Ectodermal cell (in vitro differentiated cells): ENCODE results near the gene ANKRD44.

Experiments used
- H3K27ac ChIP-seq: 2 replicates; pipeline ENCODE4 v1.7.0; 2013; ENCODE audit warnings: mild to moderate bottlenecking, low read depth, low read length; ENCODE audit not compliant: insufficient read depth, poor library complexity, severe bottlenecking
- H3K27me3 ChIP-seq: 2 replicates; pipeline ENCODE4 v1.7.0; 2013; ENCODE audit warnings: mild to moderate bottlenecking, low read length; ENCODE audit not compliant: insufficient read depth, control insufficient read depth, poor library complexity, severe bottlenecking
- H3K36me3 ChIP-seq: one replicate; pipeline ENCODE4 v1.7.0; 2013; ENCODE audit warnings: low read length; ENCODE audit not compliant: control insufficient read depth, insufficient read depth
- H3K4me1 ChIP-seq: one replicate; pipeline ENCODE4 v1.7.0; 2013; ENCODE audit warnings: low read length; ENCODE audit not compliant: control insufficient read depth, insufficient read depth
- H3K4me3 ChIP-seq: 2 replicates; pipeline ENCODE4 v1.7.0; 2013; ENCODE audit warnings: low read depth, low read length, control low read depth; ENCODE audit not compliant: insufficient read depth
- H3K9me3 ChIP-seq: 2 replicates; pipeline ENCODE4 v1.7.0; 2013; ENCODE audit warnings: mild to moderate bottlenecking, low read length, moderate library complexity; ENCODE audit not compliant: control insufficient read depth
- WGBS, 2 experiments: methylation state at CpG; one replicate each; pipeline ENCODE4 v1.1.7; 2013; ENCODE audit warnings: missing lambda C conversion rate in 2 of 2; 5-methylcytosine and 5-hydroxymethylcytosine counted together

The ANKRD44 gene

GRCh38 chr2:197086500-197086899 lies 224.1 kb downstream of the ANKRD44 start:
- peaks cover 7% of the 10 kb centered on the region for H3K4me1 ChIP-seq
- no peaks in the 10 kb centered on the region for H3K9me3 ChIP-seq
- no peaks in the 10 kb centered on the region for H3K36me3 ChIP-seq
- H3K27me3 ChIP-seq: no peaks in the 10 kb centered on the region
- H3K27ac ChIP-seq: no peak overlapping the region
- 82 to 86% methylated on average over 3 of the region's 4 CpGs for WGBS, 2 experiments
- no peak overlapping the region for H3K4me3 ChIP-seq

DNA sequence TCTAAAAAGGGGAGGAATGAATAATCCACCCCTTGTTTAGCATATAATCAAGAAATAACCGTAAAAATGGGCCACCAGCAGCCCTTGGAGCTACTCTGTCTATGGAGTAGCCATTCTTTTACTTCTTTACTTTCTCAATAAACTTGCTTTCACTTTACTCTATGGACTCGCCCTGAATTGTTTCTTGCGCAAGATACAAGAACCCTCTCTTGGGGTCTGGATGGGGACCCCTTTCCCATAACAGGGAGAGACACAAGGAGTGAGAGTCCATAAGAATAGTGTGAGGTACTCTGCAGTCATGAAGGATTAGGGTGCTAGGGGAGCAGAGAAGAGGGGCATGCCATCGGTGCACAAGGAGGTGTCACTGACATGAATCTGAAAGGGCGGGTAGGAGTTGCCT lies 224.9 kb downstream of the ANKRD44 start:
- H3K27me3 ChIP-seq: no peaks in the 10 kb centered on the region
- no peak overlapping the region for H3K27ac ChIP-seq
- H3K36me3 ChIP-seq: no peaks in the 10 kb centered on the region
- WGBS, 2 experiments: 96 to 97% methylated on average over 5 of the region's 5 CpGs
- H3K9me3 ChIP-seq: no peaks in the 10 kb centered on the region
- H3K4me1 ChIP-seq: peaks cover 7% of the 10 kb centered on the region
- no peak overlapping the region for H3K4me3 ChIP-seq

- H3K9me3 ChIP-seq: no peaks in the 10 kb centered on the region
- 90 to 93% methylated on average over 4 of the region's 4 CpGs for WGBS, 2 experiments
- no peaks in the 10 kb centered on the region for H3K36me3 ChIP-seq
- H3K27ac ChIP-seq: no peak overlapping the region
- H3K4me3 ChIP-seq: no peak overlapping the region
- no peaks in the 10 kb centered on the region for H3K27me3 ChIP-seq
- peaks cover 6% of the 10 kb centered on the region for H3K4me1 ChIP-seq
Measured at GRCh38 chr2:197081294-197081693, 229.3 kb downstream of the ANKRD44 start.

- WGBS, 2 experiments: 82 to 83% methylated on average over 7 of the region's 7 CpGs
- H3K4me1 ChIP-seq: peaks cover 6% of the 10 kb centered on the region
- no peaks in the 10 kb centered on the region for H3K27me3 ChIP-seq
Measured at GRCh38 chr2:197080578-197081216, 229.9 kb downstream of the ANKRD44 start.

DNA sequence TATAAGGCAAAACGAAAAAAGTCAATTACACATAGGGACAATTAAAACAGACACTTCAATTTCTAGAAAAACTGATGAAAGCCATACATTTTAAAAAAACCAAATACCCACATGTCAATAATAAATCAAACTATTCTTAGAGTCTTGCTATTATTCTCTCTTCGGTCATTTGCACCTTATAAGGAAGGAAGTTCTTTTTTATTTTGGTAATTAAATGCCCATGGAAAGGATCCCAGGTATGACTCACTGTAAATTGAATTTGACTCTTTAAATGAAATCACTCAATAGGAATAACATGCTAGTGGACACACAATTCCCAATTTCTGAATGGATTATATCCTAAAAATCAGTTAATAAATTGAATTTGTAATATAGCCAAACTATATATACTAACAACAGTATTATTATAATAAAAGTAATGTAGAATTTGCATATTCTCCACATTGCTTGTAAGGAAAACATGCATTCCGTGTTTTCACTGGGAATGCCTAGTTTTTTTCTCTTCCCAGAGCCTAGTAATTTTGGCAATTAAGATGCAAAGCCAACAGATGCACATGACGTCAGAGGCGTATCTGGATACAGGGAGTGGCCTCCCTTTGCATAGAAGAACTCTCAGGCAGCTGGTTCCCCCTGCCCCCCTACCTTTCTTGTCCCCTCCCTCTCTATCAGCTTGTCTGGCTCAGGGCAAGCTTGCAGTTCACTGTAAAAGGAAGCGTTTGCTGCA lies 230.6 kb downstream of the ANKRD44 start:
- 77 to 80% methylated on average over 5 of the region's 6 CpGs for WGBS, 2 experiments
- Histone ChIP-seq H3K36me3 (no peaks in the 10 kb centered on the region), H3K27me3 (no peaks in the 10 kb centered on the region), H3K4me1 (peaks cover 6% of the 10 kb centered on the region), H3K27ac (no peak overlapping the region), H3K4me3 (no peak overlapping the region), H3K9me3 (no peaks in the 10 kb centered on the region)

More at GRCh38 chr2:197080578-197081216, 229.9 kb downstream of the ANKRD44 start:
- H3K36me3 ChIP-seq: no peaks in the 10 kb centered on the region
- H3K9me3 ChIP-seq: no peaks in the 10 kb centered on the region
- H3K27ac ChIP-seq: no peak overlapping the region
- no peak overlapping the region for H3K4me3 ChIP-seq

DNA sequence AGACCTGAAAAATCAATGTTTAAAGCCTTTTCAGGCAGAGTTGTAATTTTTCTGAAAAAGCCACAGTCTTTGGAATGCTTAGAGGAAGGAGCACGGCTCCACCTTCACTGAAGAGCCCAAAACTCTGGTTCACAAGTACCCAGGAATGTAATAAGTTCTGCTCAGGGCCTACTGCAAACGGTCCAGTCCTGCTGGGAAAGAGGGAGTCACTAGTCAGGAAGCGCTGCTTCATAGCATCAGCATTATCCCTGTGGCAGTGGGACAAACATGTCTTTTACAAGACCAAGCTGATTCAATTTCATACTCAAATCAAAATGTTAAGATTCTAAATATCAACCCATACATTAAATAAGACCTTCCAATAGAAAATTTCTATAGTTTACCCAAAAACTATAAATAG lies 231.2 kb downstream of the ANKRD44 start:
- H3K9me3 ChIP-seq: no peaks in the 10 kb centered on the region
- no peak overlapping the region for H3K4me3 ChIP-seq
- H3K36me3 ChIP-seq: no peaks in the 10 kb centered on the region
- H3K27ac ChIP-seq: no peak overlapping the region
- H3K4me1 ChIP-seq: peaks cover 6% of the 10 kb centered on the region
- no peaks in the 10 kb centered on the region for H3K27me3 ChIP-seq
- 73 to 79% methylated on average over 3 of the region's 3 CpGs for WGBS, 2 experiments

DNA sequence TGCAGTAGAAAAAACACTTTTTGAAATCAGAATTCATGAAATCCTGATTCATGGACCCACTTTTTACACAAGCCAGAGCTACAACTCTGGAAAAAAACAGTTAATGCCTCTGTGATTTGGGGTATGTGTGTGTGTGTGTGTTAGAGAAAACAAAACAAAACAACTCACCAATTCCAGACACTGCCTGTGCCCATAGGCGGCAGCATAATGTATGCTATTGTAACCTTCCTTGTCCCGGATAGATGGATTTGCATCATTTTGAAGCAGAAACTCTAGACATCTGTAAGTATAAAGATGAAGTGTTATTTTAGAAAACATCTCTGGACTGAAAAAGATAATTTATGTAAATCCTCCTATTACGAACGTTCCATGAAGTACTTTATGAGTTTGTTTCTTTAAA lies 232.0 kb downstream of the ANKRD44 start:
- Histone ChIP-seq H3K27ac (no peak overlapping the region), H3K9me3 (no peaks in the 10 kb centered on the region), H3K4me3 (no peak overlapping the region), H3K4me1 (peaks cover 13% of the 10 kb centered on the region), H3K27me3 (no peaks in the 10 kb centered on the region), H3K36me3 (no peaks in the 10 kb centered on the region)
- WGBS, 2 experiments: 89 to 92% methylated on average over 4 of the region's 4 CpGs

DNA sequence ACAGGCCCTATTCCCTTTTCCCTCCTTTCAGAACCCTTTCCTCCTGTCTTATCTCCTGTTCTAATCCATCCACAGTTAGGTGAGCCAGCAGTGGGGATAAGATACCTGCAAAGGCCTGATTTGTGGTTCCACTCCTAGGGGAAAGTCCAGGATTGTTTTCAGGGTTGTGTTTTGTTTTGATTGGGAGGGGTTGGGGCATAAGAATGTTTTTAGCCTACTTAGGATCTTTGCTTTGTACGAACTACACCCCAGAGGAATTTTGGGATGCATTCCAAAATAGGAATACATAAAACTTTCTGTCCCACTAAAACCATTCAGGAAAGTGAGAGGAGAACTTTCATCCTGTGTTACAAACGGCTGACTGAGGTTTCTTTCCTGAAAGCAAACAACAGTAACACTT lies 233.2 kb downstream of the ANKRD44 start:
- Histone ChIP-seq H3K4me3 (no peak overlapping the region), H3K4me1 (peaks cover 15% of the 10 kb centered on the region), H3K27me3 (no peaks in the 10 kb centered on the region), H3K36me3 (no peaks in the 10 kb centered on the region), H3K27ac (no peak overlapping the region), H3K9me3 (no peaks in the 10 kb centered on the region)
- WGBS, 2 experiments: 77 to 100% methylated on average over 1 to 2 of the region's 2 CpGs

DNA sequence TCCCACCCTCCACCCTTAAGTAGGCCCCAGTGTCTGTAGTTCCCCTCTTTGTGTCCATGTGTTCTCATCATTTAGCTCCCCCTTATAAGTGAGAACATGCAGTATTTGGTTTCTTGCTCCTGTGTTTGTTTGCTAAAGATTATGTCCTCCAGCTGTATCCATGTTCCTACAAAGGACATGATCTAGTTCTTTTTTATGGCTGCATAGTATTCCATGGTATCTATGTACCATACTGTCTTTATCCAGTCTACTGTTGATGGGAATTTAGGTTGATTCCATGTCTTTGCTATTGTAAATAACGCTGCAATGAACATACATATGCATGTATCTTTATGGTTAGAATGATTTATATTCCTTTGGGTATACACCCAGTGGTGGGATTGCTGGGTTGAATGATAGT lies 233.9 kb downstream of the ANKRD44 start:
- 0% methylated on average over 1 of the region's 1 CpG for WGBS, 2 experiments
- H3K4me3 ChIP-seq: no peak overlapping the region

DNA sequence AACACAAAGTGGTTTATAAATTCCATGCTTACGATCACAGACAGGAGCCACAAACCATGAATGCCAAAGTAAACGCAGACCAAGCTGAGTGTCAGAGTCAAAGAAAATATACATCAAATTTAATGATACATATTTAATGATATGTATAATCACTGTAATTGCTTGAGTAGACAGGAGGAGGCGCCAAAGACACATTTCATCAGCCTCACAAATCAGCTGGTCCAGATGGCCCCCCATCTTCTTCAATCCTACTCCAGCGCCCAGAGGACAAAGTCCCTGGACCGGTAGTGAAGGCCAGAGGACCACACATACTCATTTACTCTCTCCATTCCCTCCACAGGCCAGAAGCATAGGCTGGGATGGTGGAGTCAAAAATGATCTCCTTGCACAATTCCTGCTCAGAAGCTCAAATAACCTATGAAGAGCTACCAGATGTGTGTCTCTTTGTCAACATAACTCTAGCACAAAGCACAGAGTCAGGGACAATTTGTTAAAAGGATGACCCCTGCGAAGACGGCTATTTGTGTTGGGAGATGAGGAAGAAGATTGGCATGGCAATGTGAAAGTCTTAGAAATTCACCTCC lies 234.7 kb downstream of the ANKRD44 start:
- 72 to 82% methylated on average over 6 to 7 of the region's 7 CpGs for WGBS, 2 experiments
- Histone ChIP-seq H3K36me3 (no peaks in the 10 kb centered on the region), H3K27ac (no peak overlapping the region), H3K4me1 (peaks cover 15% of the 10 kb centered on the region), H3K9me3 (no peaks in the 10 kb centered on the region), H3K27me3 (no peaks in the 10 kb centered on the region), H3K4me3 (no peak overlapping the region)

More for the DNA sequence above, 233.9 kb downstream of the ANKRD44 start:
- no peak overlapping the region for H3K27ac ChIP-seq
- H3K9me3 ChIP-seq: no peaks in the 10 kb centered on the region
- peaks cover 15% of the 10 kb centered on the region for H3K4me1 ChIP-seq
- no peaks in the 10 kb centered on the region for H3K27me3 ChIP-seq
- H3K36me3 ChIP-seq: no peaks in the 10 kb centered on the region
